T-cell (primary cell): ENCODE data around the gene TC2N. TPM values are rescaled to one million over a fixed set of nuclear protein-coding genes. Genes with fewer than 3 reads are reported as not detected.

Source experiments
- ATAC-seq, 4 experiments: fragments of 200-7000 bp in 3 of 4; fragments of 150-1000 bp in 1 of 4; cut with Tn5 transposase; replicated peaks in 1 of 4; 1 replicate in 3 of 4; 2 replicates in 1 of 4; pipeline ENCODE4 v1.10.0; 2021; ENCODE audit warnings: moderate library complexity in 3 of 4, mild to moderate bottlenecking in 2 of 4, moderate number of reproducible peaks in 1 of 4
- CTCF ChIA-PET, 2 donors: fragments of 300-600 bp; sonication (Branson Sonifier 250); formaldehyde crosslinking; loops; one replicate each; lab custom pipeline; 2022; ENCODE audit warnings: antibody characterized with exemption in 2 of 2; lab: Charles Lee
- POLR2A ChIA-PET, 2 donors: fragments of 300-600 bp; sonication (Branson Sonifier 250); formaldehyde crosslinking; loops; one replicate each; lab custom pipeline; 2022; ENCODE audit warnings: antibody characterized with exemption in 2 of 2; lab: Charles Lee
- DNase-seq, 35 experiments: peaks; one replicate each; pipeline versions ENCODE4 v3.0.0 to v3.0.0-alpha.2; 2013 to 2023
- H3K27ac ChIP-seq: one replicate; pipeline ENCODE4 v1.5.1; 2013; ENCODE audit warnings: low read length
- H3K27me3 ChIP-seq, 2 experiments: replicated peaks in 1 of 2; 1 replicate in 1 of 2; 2 replicates in 1 of 2; pipeline versions ENCODE4 v1.6.1 to v1.7.0; 2013; ENCODE audit warnings: low read length in 1 of 2, mixed read lengths in 1 of 2; ENCODE audit not compliant: control insufficient read depth in 2 of 2, insufficient read depth in 2 of 2; ENCODE audit errors: extremely low read depth in 1 of 2
- H3K36me3 ChIP-seq, 2 donors: 1 replicate in 1 of 2; 2 replicates in 1 of 2; pipeline versions ENCODE4 v1.6.1 to v1.7.0; 2013; ENCODE audit warnings: low read length in 1 of 2; ENCODE audit not compliant: control insufficient read depth in 2 of 2, insufficient read depth in 1 of 2; ENCODE audit errors: extremely low read depth in 1 of 2
- H3K4me1 ChIP-seq, 2 experiments: 1 replicate in 1 of 2; 2 replicates in 1 of 2; pipeline versions ENCODE4 v1.6.1 to v1.7.0; 2013; ENCODE audit warnings: low read length in 2 of 2, mixed read lengths in 1 of 2; ENCODE audit not compliant: insufficient read depth in 2 of 2, control insufficient read depth in 1 of 2; ENCODE audit errors: extremely low read depth in 1 of 2
- H3K4me3 ChIP-seq, 2 donors: 1 replicate in 1 of 2; 2 replicates in 1 of 2; pipeline versions ENCODE4 v1.5.1 to v1.7.0; 2013; ENCODE audit warnings: mild to moderate bottlenecking in 2 of 2, low read length in 1 of 2, moderate library complexity in 1 of 2; ENCODE audit not compliant: control insufficient read depth in 1 of 2; ENCODE audit errors: extremely low read depth in 1 of 2
- H3K9me3 ChIP-seq: 2 replicates; pipeline ENCODE4 v1.7.0; 2013
- H3K27ac Mint-ChIP-seq, 2 donors: one replicate each; pipeline ENCODE4 v1.8.0; 2020 to 2021; ENCODE audit warnings: mild to moderate bottlenecking in 2 of 2, mixed read lengths in 2 of 2
- H3K27me3 Mint-ChIP-seq, 2 donors: one replicate each; pipeline ENCODE4 v1.8.0; 2021 to 2022; ENCODE audit warnings: mixed read lengths in 2 of 2
- H3K36me3 Mint-ChIP-seq: one replicate; pipeline ENCODE4 v1.8.0; 2021; ENCODE audit warnings: mixed read lengths
- H3K4me1 Mint-ChIP-seq, 3 donors: one replicate each; pipeline ENCODE4 v1.8.0; 2020 to 2022; ENCODE audit warnings: mixed read lengths in 3 of 3, mild to moderate bottlenecking in 1 of 3
- H3K4me3 Mint-ChIP-seq, 3 donors: one replicate each; pipeline ENCODE4 v1.8.0; 2020 to 2022; ENCODE audit warnings: mild to moderate bottlenecking in 3 of 3, mixed read lengths in 3 of 3, moderate library complexity in 3 of 3
- H3K9me3 Mint-ChIP-seq, 3 donors: one replicate each; pipeline ENCODE4 v1.8.0; 2020 to 2022; ENCODE audit warnings: mixed read lengths in 3 of 3
- WGBS: methylation state at CpG from one replicate; pipeline ENCODE4 v1.1.5; 2013; ENCODE audit warnings: missing lambda C conversion rate; ENCODE audit not compliant: insufficient coverage; 5-methylcytosine and 5-hydroxymethylcytosine counted together
- total RNA-seq, 35 experiments: library from RNA in 6 of 35; stranded (reverse) in 6 of 35; fragments of 120-200 nt in 1 of 35; gene quantifications; one replicate each; pipeline versions ENCODE4 v1.2.1 to v1.2.4 and lab custom pipeline; 2013 to 2026

TC2N gene
- total RNA-seq, 5 donors from 2014 or later (not counting 1 experiment from before 2014, with no cell fraction given), result 203 to 274 (median 243) TPM

- H3K36me3 Mint-ChIP-seq, result peaks cover 2% of the 10 kb centered on the region
- H3K27me3 Mint-ChIP-seq, result no peaks in the 10 kb centered on the region
- DNase-seq, result no peak
- no peak overlapping the region for H3K4me3 Mint-ChIP-seq
- no peak overlapping the region for H3K27ac Mint-ChIP-seq
- H3K4me3 ChIP-seq, result no peak overlapping the region
- H3K4me1 Mint-ChIP-seq, result no peaks in the 10 kb centered on the region
- no peak overlapping the region for H3K27ac ChIP-seq
- H3K9me3 Mint-ChIP-seq, result no peaks in the 10 kb centered on the region
- no peaks in the 10 kb centered on the region for H3K36me3 ChIP-seq
- ChIA-PET CTCF (no interaction called here), POLR2A (no interaction called here)
- no peaks in the 10 kb centered on the region for H3K4me1 ChIP-seq
- no peaks in the 10 kb centered on the region for H3K27me3 ChIP-seq
- 100% methylated on average over 1 of the region's 1 CpG for WGBS
- no peak for ATAC-seq
- no peaks in the 10 kb centered on the region for H3K9me3 ChIP-seq
Measured at GRCh38 chr14:91752961-91753360, 114.4 kb downstream of the TC2N start.

- no peaks in the 10 kb centered on the region for H3K9me3 ChIP-seq
- no peaks in the 10 kb centered on the region for H3K4me1 ChIP-seq
- no peaks in the 10 kb centered on the region for H3K4me1 Mint-ChIP-seq
- ATAC-seq (peak in 1 of 4 experiments; percentile 6), DNase-seq (no peak)
- no peak overlapping the region for H3K27ac Mint-ChIP-seq
- no peaks in the 10 kb centered on the region for H3K9me3 Mint-ChIP-seq
- no peak overlapping the region for H3K4me3 Mint-ChIP-seq
- ChIA-PET CTCF (no interaction called here), POLR2A (no interaction called here)
- no peaks in the 10 kb centered on the region for H3K27me3 ChIP-seq
- H3K36me3 Mint-ChIP-seq, result peaks cover 2% of the 10 kb centered on the region
- no peaks in the 10 kb centered on the region for H3K27me3 Mint-ChIP-seq
- no peak overlapping the region for H3K27ac ChIP-seq
- no peaks in the 10 kb centered on the region for H3K36me3 ChIP-seq
- WGBS, result no CpG with 5 or more reads among the region's 2 CpGs
- H3K4me3 ChIP-seq, result no peak overlapping the region
Measured at GRCh38 chr14:91751719-91752118, 115.6 kb downstream of the TC2N start.

- Histone ChIP-seq H3K27me3 (no peaks in the 10 kb centered on the region), H3K9me3 (no peaks in the 10 kb centered on the region), H3K4me3 (no peak overlapping the region), H3K4me1 (no peaks in the 10 kb centered on the region), H3K36me3 (no peaks in the 10 kb centered on the region), H3K27ac (no peak overlapping the region)
- Mint-ChIP-seq H3K27me3 (no peaks in the 10 kb centered on the region), H3K4me1 (no peaks in the 10 kb centered on the region), H3K4me3 (no peak overlapping the region), H3K27ac (no peak overlapping the region), H3K9me3 (no peaks in the 10 kb centered on the region), H3K36me3 (peaks cover 2% of the 10 kb centered on the region)
- 100% methylated on average over 2 of the region's 3 CpGs for WGBS
- ATAC-seq (no peak), DNase-seq (no peak)
- POLR2A ChIA-PET, result no interaction called here
- CTCF ChIA-PET, result no interaction called here
Measured at GRCh38 chr14:91750634-91751198, 116.6 kb downstream of the TC2N start.

GRCh38 chr14:91749868-91750267 is 117.5 kb downstream of the TC2N start:
- Histone ChIP-seq H3K4me3 (no peak overlapping the region), H3K27me3 (no peaks in the 10 kb centered on the region), H3K27ac (no peak overlapping the region), H3K4me1 (no peaks in the 10 kb centered on the region), H3K36me3 (no peaks in the 10 kb centered on the region), H3K9me3 (no peaks in the 10 kb centered on the region)
- Mint-ChIP-seq H3K4me3 (no peak overlapping the region), H3K27me3 (no peaks in the 10 kb centered on the region), H3K27ac (no peak overlapping the region), H3K9me3 (no peaks in the 10 kb centered on the region), H3K36me3 (peaks cover 2% of the 10 kb centered on the region), H3K4me1 (no peaks in the 10 kb centered on the region)
- DNase-seq (no peak), ATAC-seq (no peak)
- no CpG with 5 or more reads among the region's 2 CpGs for WGBS
- CTCF ChIA-PET, result interaction anchor here in 1 of 2 donors (0.6 kb wide), 1 partner anchor 76 kb away, joined by 3 read pairs; no protein-coding TSS in a partner anchor
- POLR2A ChIA-PET, result no interaction called here

GRCh38 chr14:91748049-91748448 is 119.3 kb downstream of the TC2N start:
- H3K27ac ChIP-seq, result no peak overlapping the region
- no peaks in the 10 kb centered on the region for H3K9me3 Mint-ChIP-seq
- whole genome bisulfite sequencing, result no CpG with 5 or more reads among the region's 2 CpGs
- ChIA-PET POLR2A (interaction anchor here in 1 of 2 donors (0.5 kb wide), 1 partner anchor 786 kb away, joined by 4 read pairs; no protein-coding TSS in a partner anchor), CTCF (no interaction called here)
- H3K27me3 ChIP-seq, result no peaks in the 10 kb centered on the region
- H3K4me1 Mint-ChIP-seq, result no peaks in the 10 kb centered on the region
- DNase-seq (no peak), ATAC-seq (no peak)
- H3K4me3 ChIP-seq, result no peak overlapping the region
- no peaks in the 10 kb centered on the region for H3K9me3 ChIP-seq
- H3K36me3 Mint-ChIP-seq, result peaks cover 2% of the 10 kb centered on the region
- H3K27ac Mint-ChIP-seq, result no peak overlapping the region
- H3K4me1 ChIP-seq, result no peaks in the 10 kb centered on the region
- no peaks in the 10 kb centered on the region for H3K36me3 ChIP-seq
- H3K4me3 Mint-ChIP-seq, result no peak overlapping the region
- H3K27me3 Mint-ChIP-seq, result no peaks in the 10 kb centered on the region

- no peaks in the 10 kb centered on the region for H3K9me3 ChIP-seq
- CTCF ChIA-PET, result no interaction called here
- no peak for ATAC-seq
- H3K9me3 Mint-ChIP-seq, result no peaks in the 10 kb centered on the region
- no peak for DNase-seq
- no peaks in the 10 kb centered on the region for H3K27me3 Mint-ChIP-seq
- H3K4me1 Mint-ChIP-seq, result no peaks in the 10 kb centered on the region
- POLR2A ChIA-PET, result no interaction called here
- H3K4me3 ChIP-seq, result no peak overlapping the region
- no peaks in the 10 kb centered on the region for H3K36me3 ChIP-seq
- H3K36me3 Mint-ChIP-seq, result peaks cover 2% of the 10 kb centered on the region
- no CpG with 5 or more reads among the region's 1 CpG for WGBS
- H3K27me3 ChIP-seq, result no peaks in the 10 kb centered on the region
- H3K4me1 ChIP-seq, result no peaks in the 10 kb centered on the region
- no peak overlapping the region for H3K27ac ChIP-seq
- no peak overlapping the region for H3K4me3 Mint-ChIP-seq
- no peak overlapping the region for H3K27ac Mint-ChIP-seq
Measured at GRCh38 chr14:91745344-91745743, 122.0 kb downstream of the TC2N start.

- no peak overlapping the region for H3K4me3 Mint-ChIP-seq
Measured at GRCh38 chr14:91744068-91744480, 123.3 kb downstream of the TC2N start.

More at GRCh38 chr14:91744068-91744480, 123.3 kb downstream of the TC2N start:
- no peaks in the 10 kb centered on the region for H3K4me1 Mint-ChIP-seq
- H3K27ac Mint-ChIP-seq, result no peak overlapping the region
- ChIA-PET POLR2A (no interaction called here), CTCF (no interaction called here)
- peaks cover 3% of the 10 kb centered on the region for H3K36me3 Mint-ChIP-seq
- Histone ChIP-seq H3K4me3 (no peak overlapping the region), H3K27ac (no peak overlapping the region), H3K27me3 (no peaks in the 10 kb centered on the region), H3K9me3 (no peaks in the 10 kb centered on the region), H3K4me1 (no peaks in the 10 kb centered on the region), H3K36me3 (no peaks in the 10 kb centered on the region)
- no CpG with 5 or more reads among the region's 2 CpGs for WGBS
- no peaks in the 10 kb centered on the region for H3K27me3 Mint-ChIP-seq
- H3K9me3 Mint-ChIP-seq, result peaks cover 0 to 3% (median 0%) of the 10 kb centered on the region in 3 donors
- no peak for DNase-seq
- ATAC-seq, result no peak
